TTC549 (cell line): Measurements from ENCODE around the gene GLCE.
"Not testable (repeated sequence)": the region's sequence is repeated elsewhere in the genome, so short reads cannot be mapped to it uniquely, and the experiment has no call there.

Experiments
- FAIRE-seq: peaks from 2 replicates; lab custom pipeline; 2012; peaks lifted over from hg19 to GRCh38; lab: Jason Lieb, UNC

Gene GLCE

GRCh38 chr15:69161079-69161877 is 843 bp downstream of the GLCE start:
- FAIRE-seq: no peak

GRCh38 chr15:69161878-69162213 is 1.4 kb downstream of the GLCE start:
- FAIRE-seq: no peak

- no peak for FAIRE-seq
Observed at GRCh38 chr15:69163141-69163669, 2.8 kb downstream of the GLCE start.

GRCh38 chr15:69164807-69165636 is 4.6 kb downstream of the GLCE start:
- FAIRE-seq: no peak

- no peak for FAIRE-seq
Observed at GRCh38 chr15:69165637-69166025, 5.2 kb downstream of the GLCE start.

GRCh38 chr15:69167218-69167846 is 6.9 kb downstream of the GLCE start:
- FAIRE-seq: no peak

- FAIRE-seq: not testable (repeated sequence)
Observed at GRCh38 chr15:69168361-69168760, 7.9 kb downstream of the GLCE start.

- FAIRE-seq: not testable (repeated sequence)
Observed at GRCh38 chr15:69169540-69169939, 9.1 kb downstream of the GLCE start.

GRCh38 chr15:69170597-69170996 is 10.2 kb downstream of the GLCE start:
- no peak for FAIRE-seq

- FAIRE-seq: no peak
Observed at GRCh38 chr15:69172847-69173246, 12.4 kb downstream of the GLCE start.

- FAIRE-seq: no peak
Observed at GRCh38 chr15:69175536-69175935, 15.1 kb downstream of the GLCE start.

GRCh38 chr15:69181424-69181823 is 21.0 kb downstream of the GLCE start:
- FAIRE-seq: no peak

GRCh38 chr15:69185216-69185615 is 24.8 kb downstream of the GLCE start:
- FAIRE-seq: no peak

- FAIRE-seq: no peak
Observed at GRCh38 chr15:69185706-69186105, 25.3 kb downstream of the GLCE start.

- no peak for FAIRE-seq
Observed at GRCh38 chr15:69189157-69189556, 28.7 kb downstream of the GLCE start.

GRCh38 chr15:69190091-69190490 is 29.7 kb downstream of the GLCE start:
- FAIRE-seq: no peak

GRCh38 chr15:69190504-69190903 is 30.1 kb downstream of the GLCE start:
- no peak for FAIRE-seq

GRCh38 chr15:69194025-69194827 is 33.8 kb downstream of the GLCE start:
- FAIRE-seq: no peak

GRCh38 chr15:69194854-69195253 is 34.4 kb downstream of the GLCE start:
- FAIRE-seq: no peak

GRCh38 chr15:69200832-69201745 is 40.7 kb downstream of the GLCE start:
- FAIRE-seq: no peak

GRCh38 chr15:69206079-69206478 is 45.6 kb downstream of the GLCE start:
- no peak for FAIRE-seq
